Measurements from ENCODE around the gene GABRB2. TPM values are rescaled to one million over a fixed set of nuclear protein-coding genes. Genes with fewer than 3 reads are reported as not detected.

Gene GABRB2
- total RNA-seq, 3 donors from 2014 or later (not counting 1 experiment from before 2014, with no cell fraction given) = not detected

DNA sequence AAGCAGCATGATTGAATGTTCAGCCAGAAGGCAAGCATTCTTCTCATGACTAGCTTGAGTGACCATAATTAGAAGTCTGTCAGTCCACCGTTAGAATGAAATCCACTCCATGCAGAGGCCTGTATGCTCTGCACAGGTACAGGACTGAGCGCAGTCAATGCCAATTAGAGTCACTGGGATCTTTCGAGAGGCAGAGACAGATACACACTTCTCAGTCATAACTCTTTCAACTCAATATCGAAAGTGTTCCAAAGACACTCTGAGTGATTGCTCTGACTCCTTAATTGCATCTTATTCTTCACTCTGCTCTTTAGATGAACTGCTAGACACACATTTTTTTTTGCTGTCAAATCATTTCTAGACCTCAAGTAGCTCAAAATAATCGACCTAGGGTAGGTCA lies 203.6 kb downstream of the GABRB2 start:
- intact Hi-C loops (cut with micrococcal nuclease) = no loop called here

GRCh38 chr5:161340012-161340411 lies 206.5 kb downstream of the GABRB2 start:
- intact Hi-C loops (cut with micrococcal nuclease) = no loop called here

More for the DNA sequence above, 203.6 kb downstream of the GABRB2 start:
- Histone ChIP-seq H3K4me1 (ENCODE audit: control insufficient read depth, insufficient read depth, low read length) (no peaks in the 10 kb centered on the region), H3K36me3 (ENCODE audit: control insufficient read depth, insufficient read depth, low read length) (no peaks in the 10 kb centered on the region), H3K9me3 (ENCODE audit: control insufficient read depth, insufficient read depth, low read length) (no peaks in the 10 kb centered on the region), H3K27ac (ENCODE audit: low read length) (no peak overlapping the region), H3K27me3 (ENCODE audit: control insufficient read depth, insufficient read depth, low read length) (no peaks in the 10 kb centered on the region), H3K4me3 (ENCODE audit: low read length) (no peak overlapping the region)
- Mint-ChIP-seq H3K9me3 (peaks cover 2 to 7% of the 10 kb centered on the region in 2 donors), H3K36me3 (no peaks in the 10 kb centered on the region), H3K4me3 (no peak overlapping the region), H3K27me3 (ENCODE audit: low read depth in 2 of 2) (no peaks in the 10 kb centered on the region), H3K4me1 (no peaks in the 10 kb centered on the region), H3K27ac (no peak overlapping the region)
- 71% methylated on average over 5 of the region's 5 CpGs for WGBS (ENCODE audit: insufficient coverage)
- ATAC-seq = no peak
- DNase-seq = no peak
- TF ChIP-seq, protein P1, sequence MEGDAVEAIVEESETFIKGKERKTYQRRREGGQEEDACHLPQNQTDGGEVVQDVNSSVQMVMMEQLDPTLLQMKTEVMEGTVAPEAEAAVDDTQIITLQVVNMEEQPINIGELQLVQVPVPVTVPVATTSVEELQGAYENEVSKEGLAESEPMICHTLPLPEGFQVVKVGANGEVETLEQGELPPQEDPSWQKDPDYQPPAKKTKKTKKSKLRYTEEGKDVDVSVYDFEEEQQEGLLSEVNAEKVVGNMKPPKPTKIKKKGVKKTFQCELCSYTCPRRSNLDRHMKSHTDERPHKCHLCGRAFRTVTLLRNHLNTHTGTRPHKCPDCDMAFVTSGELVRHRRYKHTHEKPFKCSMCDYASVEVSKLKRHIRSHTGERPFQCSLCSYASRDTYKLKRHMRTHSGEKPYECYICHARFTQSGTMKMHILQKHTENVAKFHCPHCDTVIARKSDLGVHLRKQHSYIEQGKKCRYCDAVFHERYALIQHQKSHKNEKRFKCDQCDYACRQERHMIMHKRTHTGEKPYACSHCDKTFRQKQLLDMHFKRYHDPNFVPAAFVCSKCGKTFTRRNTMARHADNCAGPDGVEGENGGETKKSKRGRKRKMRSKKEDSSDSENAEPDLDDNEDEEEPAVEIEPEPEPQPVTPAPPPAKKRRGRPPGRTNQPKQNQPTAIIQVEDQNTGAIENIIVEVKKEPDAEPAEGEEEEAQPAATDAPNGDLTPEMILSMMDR (IDR thresholded peaks at IDR 0.05) = no peak

DNA sequence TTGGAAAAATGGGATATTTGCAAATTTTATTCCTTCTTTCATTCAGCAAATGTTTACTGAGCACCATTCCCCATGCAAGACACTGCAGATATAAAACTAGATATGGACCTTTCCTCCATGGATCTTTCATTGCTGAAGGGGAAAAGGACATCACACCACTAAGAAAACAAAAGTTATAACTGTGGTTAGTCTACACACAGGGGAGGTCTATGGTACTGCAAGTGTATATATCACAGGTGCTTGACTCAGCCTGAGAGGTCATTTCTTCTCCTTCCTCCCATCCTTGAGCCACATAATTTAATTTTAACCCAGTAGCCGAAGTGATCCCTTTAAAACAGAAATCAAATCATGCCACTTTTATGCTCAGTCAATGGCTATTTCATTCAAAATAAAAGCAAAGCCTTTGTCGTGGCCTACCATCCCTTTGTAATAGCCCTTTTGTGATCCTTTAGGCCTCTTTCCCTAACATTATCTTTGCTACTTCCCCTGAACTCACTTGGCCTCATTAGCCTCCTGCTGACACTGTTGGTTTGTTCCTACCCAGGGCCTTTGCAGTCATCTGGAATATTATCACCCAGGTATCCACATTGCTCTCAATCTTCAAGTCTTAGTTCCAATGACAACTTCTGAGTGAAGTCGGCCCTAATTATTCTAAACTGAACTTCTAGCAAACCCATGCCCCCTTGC lies 213.2 kb downstream of the GABRB2 start:
- Mint-ChIP-seq H3K4me1 (no peaks in the 10 kb centered on the region), H3K36me3 (no peaks in the 10 kb centered on the region), H3K9me3 (peaks cover 8 to 11% of the 10 kb centered on the region in 2 donors), H3K27me3 (ENCODE audit: low read depth in 2 of 2) (no peaks in the 10 kb centered on the region), H3K27ac (no peak overlapping the region), H3K4me3 (no peak overlapping the region)
- no peak for DNase-seq
- TF ChIP-seq, protein P1 (IDR thresholded peaks at IDR 0.05) = no peak
- Histone ChIP-seq H3K27ac (ENCODE audit: low read length) (no peak overlapping the region), H3K4me1 (ENCODE audit: control insufficient read depth, insufficient read depth, low read length) (no peaks in the 10 kb centered on the region), H3K9me3 (ENCODE audit: control insufficient read depth, insufficient read depth, low read length) (no peaks in the 10 kb centered on the region), H3K36me3 (ENCODE audit: control insufficient read depth, insufficient read depth, low read length) (no peaks in the 10 kb centered on the region), H3K4me3 (ENCODE audit: low read length) (no peak overlapping the region), H3K27me3 (ENCODE audit: control insufficient read depth, insufficient read depth, low read length) (no peaks in the 10 kb centered on the region)
- ATAC-seq = no peak
- intact Hi-C loops (cut with micrococcal nuclease) = no loop called here
- WGBS (ENCODE audit: insufficient coverage) = 65% methylated on average over 3 of the region's 3 CpGs

More at GRCh38 chr5:161340012-161340411, 206.5 kb downstream of the GABRB2 start:
- TF ChIP-seq, protein P1 (IDR thresholded peaks at IDR 0.05) = no peak
- Histone ChIP-seq H3K27me3 (ENCODE audit: control insufficient read depth, insufficient read depth, low read length) (no peaks in the 10 kb centered on the region), H3K9me3 (ENCODE audit: control insufficient read depth, insufficient read depth, low read length) (no peaks in the 10 kb centered on the region), H3K27ac (ENCODE audit: low read length) (no peak overlapping the region), H3K4me3 (ENCODE audit: low read length) (no peak overlapping the region), H3K36me3 (ENCODE audit: control insufficient read depth, insufficient read depth, low read length) (no peaks in the 10 kb centered on the region), H3K4me1 (ENCODE audit: control insufficient read depth, insufficient read depth, low read length) (no peaks in the 10 kb centered on the region)
- Mint-ChIP-seq H3K4me3 (no peak overlapping the region), H3K9me3 (no peaks in the 10 kb centered on the region), H3K27me3 (ENCODE audit: low read depth in 2 of 2) (no peaks in the 10 kb centered on the region), H3K36me3 (no peaks in the 10 kb centered on the region), H3K27ac (no peak overlapping the region), H3K4me1 (no peaks in the 10 kb centered on the region)
- DNase-seq (no peak), ATAC-seq (no peak)
- WGBS (ENCODE audit: insufficient coverage) = 100% methylated on average over 1 of the region's 3 CpGs

- Mint-ChIP-seq H3K36me3 (no peaks in the 10 kb centered on the region), H3K27me3 (ENCODE audit: low read depth in 2 of 2) (no peaks in the 10 kb centered on the region), H3K4me3 (no peak overlapping the region), H3K4me1 (no peaks in the 10 kb centered on the region), H3K9me3 (peaks cover 8 to 11% of the 10 kb centered on the region in 2 donors), H3K27ac (no peak overlapping the region)
- Histone ChIP-seq H3K36me3 (ENCODE audit: control insufficient read depth, insufficient read depth, low read length) (no peaks in the 10 kb centered on the region), H3K9me3 (ENCODE audit: control insufficient read depth, insufficient read depth, low read length) (no peaks in the 10 kb centered on the region), H3K4me1 (ENCODE audit: control insufficient read depth, insufficient read depth, low read length) (no peaks in the 10 kb centered on the region), H3K27ac (ENCODE audit: low read length) (no peak overlapping the region), H3K4me3 (ENCODE audit: low read length) (no peak overlapping the region), H3K27me3 (ENCODE audit: control insufficient read depth, insufficient read depth, low read length) (no peaks in the 10 kb centered on the region)
- DNase-seq (no peak), ATAC-seq (no peak)
- TF ChIP-seq, protein P1 (IDR thresholded peaks at IDR 0.05) = no peak
- 91% methylated on average over 2 of the region's 3 CpGs for WGBS (ENCODE audit: insufficient coverage)
- intact Hi-C loops (cut with micrococcal nuclease) = no loop called here
These were observed 214.2 kb downstream of the GABRB2 start for GRCh38 chr5:161332343-161332742.
